HG03066 (cell line): ENCODE measurements around the gene NR4A2.
A peak's percentile ranks its signal among the peaks of the same experiment; 100 is the strongest.

Experiments used
- ATAC-seq: cut with Tn5 transposase; IDR thresholded peaks from one replicate; pipeline ENCODE4 v1.9.1; 2021; ENCODE audit warnings: low read depth; ENCODE audit not compliant: unreplicated experiment

NR4A2 gene

DNA sequence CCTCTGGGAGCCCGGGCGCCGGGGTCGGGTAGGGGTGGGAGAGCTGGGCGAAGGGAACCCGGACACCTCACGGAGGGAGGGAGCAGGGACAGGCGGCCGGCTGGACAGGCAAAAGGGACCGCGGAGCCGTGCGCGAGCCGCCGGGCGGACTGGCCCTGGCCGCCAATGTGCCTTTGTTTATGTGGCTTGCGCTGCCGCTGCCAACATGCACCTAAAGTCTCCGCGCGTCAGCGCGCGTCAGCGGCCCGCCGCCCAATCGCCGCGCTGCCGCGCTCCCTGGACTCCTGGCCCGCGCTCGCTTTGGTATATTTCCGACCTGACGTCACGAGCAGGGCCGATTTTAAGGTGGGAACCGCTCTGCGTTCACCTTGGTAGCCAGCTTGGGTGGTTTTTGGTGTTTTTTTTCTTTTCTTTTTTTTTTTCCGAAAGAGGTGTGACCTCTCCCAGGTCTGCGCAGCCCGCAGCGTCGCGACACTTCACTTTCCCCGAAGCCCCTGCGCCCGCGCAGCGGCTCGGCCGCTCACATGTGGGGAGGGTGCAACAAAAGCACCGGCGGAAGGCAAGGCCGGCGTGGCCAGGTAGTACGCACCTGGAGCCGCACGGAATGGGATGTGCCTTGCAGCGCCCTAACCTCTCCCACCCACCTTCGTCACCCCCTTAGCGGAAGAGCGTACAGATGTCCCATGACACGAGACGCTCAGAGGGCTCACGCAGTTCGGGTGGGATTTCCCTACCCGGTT, at the start of gene NR4A2:
Gene NR4A2, minus strand, starts transcription at position 188 of the 740 bp plus-strand sequence. CDS start 2,535 bp downstream, outside the sequence.
- ATAC-seq: peak; percentile 61

DNA sequence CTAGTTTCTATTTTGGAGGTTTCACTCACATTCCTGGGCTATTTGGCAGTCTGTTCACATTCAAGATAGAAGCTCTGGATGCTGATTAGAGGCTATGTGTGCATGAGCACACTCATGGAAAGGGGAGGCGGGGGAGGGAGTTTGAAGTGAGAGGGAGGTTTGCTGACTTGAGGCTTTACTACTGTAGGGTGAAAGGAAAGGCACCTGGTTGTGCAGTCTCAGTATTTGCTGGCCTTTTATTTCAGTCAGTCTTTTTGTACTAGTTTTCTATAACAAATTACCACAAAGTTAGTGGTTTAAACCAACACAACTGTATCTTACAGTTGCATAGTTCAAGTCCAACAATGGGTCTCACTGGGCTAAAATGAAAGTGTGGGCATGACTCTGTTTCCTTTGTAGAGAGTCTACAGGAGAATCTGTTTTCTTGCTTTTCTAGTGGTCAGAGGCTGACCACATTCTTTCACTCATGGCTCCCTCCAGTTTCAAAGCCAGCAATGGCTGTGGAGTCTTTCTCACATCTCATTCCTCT, 47.7 kb upstream of the NR4A2 start:
- peak; percentile 94 for ATAC-seq

DNA sequence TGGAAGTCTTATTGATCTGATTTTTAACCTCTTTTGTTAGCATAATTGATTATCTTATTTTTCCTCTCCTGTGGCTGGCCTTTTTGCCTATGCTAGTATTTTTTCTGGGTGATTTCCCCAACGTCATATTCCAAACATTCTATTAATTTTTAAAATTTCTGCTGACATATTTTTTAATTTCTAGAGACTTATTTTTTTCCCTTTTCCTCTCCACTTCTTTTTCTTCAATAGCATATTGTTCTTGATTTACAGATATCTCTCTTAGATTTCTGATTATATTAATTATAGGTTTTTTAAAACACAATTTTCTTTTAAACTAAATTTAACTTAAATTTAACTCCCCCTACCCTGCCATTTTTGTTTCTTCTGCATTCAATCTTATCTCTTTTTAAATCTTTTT, 47.2 kb upstream of the NR4A2 start:
- ATAC-seq: no peak

DNA sequence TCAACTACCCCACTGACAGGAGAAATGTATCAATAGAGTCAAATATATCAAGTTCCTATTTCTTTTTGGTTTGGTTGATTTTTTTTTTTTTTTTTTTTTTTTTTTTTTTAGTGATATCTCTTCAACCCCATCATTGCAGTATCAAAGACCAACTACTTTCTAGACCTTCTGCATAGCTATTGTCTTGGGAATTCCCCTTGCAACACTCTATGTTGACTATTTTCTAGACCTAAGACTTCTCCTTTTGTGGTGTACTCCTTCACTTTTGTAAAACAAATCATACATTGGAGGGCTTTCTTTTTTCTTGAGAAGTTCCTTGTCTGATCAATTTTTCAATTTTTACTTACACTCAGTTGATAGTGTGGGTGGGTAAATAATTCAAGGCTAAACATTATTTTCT, 46.5 kb upstream of the NR4A2 start:
- no peak for ATAC-seq

DNA sequence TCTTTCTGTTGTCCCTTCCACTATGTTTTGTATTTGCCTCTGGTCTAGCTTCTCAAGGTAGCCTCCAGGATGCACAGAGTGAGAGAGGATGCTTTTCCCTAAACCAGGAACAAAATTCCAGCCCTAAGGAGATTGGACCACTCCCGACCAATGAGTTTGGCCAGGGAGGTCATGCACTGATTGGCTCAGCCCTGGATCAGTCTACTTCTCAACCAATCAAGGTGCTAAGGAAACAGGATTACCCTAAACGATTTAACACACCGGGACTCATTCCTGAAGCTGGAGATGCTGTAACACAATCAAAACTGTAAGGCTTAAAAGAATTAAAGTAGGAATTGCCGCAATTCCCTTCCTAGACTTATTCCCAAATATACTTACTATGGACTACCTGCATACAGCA, 34.2 kb upstream of the NR4A2 start:
- ATAC-seq: no peak

DNA sequence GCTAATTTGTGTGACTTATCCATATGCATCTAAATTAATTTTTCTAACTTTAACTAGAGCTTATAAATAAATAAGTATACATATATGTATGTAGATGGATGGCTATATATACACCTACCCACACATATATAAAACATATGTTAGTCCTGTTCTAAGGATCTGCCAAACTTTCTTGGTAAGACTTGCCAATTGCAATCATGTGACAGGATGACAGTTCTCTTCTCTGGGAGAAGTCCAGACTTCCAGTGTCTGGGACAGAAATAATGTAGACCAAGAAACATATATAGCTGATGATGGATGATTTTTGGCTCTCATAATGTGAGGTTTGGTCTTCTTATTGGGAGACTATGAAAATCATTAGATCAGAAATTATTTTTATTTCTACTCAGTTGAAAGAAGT, 30.6 kb upstream of the NR4A2 start:
- no peak for ATAC-seq

DNA sequence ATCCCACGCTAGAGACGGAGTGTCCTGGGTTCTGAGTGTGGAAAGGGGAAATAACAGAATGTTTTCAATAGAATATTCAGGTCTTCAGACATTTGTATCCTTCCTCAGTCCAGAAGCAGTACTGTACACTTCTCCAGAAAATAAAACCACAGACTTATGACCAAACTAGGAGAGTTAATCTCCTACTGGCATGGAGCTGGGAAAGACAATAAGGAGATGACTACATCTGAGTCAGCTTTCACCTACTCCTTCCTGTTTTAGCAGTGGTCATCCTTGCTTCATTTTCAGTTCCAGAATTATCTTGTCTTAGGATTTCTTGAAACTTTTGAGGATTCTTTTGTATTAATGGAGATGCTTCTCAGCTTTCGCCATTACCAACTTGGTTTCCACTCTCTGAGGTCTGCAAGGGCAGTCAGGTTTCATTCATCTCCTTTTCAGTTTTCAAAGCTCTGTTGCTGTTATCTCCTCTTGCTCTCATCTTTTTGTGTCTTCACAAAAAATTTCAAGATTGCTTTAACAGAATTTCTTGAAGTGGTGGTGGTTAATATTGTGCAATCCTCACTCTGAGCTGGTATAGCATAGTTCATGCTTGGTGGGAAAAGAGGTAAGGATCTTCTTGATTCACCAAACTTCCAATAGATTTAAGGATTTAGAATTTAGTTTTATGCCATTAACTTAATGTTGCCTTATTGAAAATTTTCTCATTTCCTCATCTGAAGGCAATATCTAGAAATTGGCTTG, 23.7 kb upstream of the NR4A2 start:
- ATAC-seq: no peak

DNA sequence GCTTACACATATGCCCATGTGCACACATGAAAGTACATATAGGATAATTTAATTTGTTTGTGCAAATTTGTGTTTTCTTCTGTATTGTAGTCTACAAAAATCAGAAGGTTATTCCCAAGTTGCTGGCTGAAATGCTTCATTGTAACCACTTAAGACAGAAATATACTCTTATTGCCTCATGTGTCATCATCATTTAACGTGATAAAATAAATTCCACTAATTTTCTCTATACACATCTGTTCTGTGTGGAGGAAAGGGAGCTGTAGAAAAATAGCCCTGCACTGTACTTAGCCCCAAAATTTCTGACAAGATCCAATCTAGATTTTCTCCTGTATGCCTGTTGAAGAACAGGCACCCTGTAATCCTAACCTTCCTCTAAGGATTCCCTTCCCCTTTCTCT, 20.4 kb upstream of the NR4A2 start:
- ATAC-seq: no peak

DNA sequence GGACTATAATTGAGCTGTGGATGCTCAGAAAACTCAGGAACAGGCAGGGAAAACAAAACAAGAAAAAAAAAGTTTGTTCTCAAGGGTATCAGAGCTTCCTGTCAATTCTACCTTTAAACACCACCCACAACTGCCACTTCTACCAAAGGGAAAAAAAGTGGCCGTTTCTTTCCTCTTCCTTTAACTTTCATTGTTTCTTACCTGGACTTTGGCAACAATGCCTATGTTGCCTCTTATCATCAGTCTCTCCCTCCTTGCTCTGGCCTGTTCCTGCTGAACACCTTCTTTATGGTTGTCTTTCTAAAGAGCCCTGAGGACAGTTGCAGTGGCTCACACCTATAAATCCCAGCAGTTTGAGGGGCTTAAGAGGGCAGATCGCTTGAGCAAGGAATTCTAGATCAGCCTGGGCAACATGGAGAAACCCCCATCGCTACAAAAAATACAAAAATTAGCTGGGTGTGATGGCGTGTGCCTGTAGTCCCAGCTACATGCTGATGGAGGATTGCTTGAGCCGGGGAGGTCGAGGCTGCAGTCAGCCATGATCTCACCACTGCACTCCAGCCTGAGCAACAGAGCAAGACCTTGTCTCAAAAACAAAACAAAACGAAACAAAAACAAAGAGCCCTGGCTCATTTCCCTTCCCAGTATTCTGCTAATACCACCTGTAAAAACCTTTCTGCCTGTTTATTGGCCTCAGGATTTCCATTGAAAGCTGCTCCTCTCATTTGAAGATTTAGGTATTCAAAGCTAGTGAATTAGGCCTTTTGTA, 18.0 kb upstream of the NR4A2 start:
- ATAC-seq: no peak

DNA sequence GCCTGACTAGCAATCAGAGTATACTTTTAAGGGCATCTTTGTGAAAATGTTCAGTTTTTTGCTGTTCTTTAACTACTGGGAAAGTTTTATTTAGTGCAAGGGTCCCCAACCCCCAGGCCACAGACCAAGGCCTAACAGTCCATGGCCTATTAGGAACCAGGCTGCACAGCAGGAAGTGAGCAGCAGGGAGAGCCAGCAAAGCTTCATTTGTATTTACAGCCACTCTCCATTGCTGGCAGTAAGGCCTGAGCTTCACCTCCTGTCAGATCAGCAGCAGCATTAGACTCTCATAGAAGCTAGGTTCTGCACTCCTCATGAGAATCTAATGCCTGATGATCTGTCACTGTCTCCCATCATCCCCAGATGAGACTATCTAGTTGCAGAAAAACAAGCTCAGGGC, 17.1 kb upstream of the NR4A2 start:
- ATAC-seq: no peak

DNA sequence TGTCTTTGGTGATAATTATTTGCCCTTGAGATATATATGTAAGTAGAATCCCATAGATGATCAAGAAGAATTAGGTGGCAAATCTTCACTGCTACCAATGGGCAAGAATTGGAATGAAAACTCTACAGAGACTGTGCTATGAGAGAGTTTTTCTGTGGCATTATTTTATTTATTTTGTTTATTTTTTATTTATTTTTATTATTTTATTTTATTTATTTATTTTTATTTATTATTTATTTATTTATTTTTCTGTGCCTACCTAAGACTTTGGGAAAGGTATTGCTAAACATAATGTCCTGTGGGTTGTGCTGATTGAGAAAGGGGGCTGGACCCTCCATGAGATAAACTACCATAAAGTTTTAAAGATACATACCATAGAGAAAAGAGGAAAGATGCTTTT, 16.6 kb upstream of the NR4A2 start:
- no peak for ATAC-seq

DNA sequence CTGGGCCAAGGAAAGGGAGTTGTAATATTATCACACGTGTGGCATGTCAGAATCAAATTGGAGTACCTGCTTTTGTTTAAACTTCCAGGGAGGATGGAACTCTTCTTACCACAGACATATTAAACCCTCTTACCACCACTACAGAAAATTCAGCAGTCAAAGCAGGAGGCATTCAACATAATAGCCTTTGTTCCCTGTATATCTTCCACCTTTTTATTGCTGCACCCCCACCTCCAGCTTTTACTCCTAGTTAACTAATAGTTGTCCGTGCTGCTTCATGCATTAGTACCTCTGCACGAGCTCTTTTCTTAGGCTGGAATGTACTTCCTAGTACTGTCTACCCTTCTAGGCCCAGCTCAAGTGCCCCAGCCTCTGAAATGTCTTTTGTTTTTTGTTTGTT, 14.9 kb upstream of the NR4A2 start:
- ATAC-seq: no peak

DNA sequence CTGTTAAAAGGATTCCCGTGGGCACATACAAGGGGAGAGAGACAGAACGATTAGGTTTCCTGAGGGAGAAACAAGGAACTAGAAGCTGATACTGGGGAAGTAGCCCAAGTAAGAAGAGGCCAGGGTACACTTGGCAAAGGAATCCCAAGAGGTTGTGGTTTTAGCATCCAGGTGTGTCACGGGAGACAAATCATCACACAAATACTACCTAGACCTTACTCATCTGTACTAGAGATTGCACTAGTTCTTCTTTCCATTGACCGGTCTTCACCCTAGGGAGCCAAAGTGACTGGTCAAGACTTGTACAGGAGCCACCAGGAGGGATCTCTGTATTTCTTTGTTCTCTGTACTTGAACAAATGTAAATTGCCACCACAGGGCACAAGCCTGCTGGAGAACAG, 14.2 kb upstream of the NR4A2 start:
- no peak for ATAC-seq

DNA sequence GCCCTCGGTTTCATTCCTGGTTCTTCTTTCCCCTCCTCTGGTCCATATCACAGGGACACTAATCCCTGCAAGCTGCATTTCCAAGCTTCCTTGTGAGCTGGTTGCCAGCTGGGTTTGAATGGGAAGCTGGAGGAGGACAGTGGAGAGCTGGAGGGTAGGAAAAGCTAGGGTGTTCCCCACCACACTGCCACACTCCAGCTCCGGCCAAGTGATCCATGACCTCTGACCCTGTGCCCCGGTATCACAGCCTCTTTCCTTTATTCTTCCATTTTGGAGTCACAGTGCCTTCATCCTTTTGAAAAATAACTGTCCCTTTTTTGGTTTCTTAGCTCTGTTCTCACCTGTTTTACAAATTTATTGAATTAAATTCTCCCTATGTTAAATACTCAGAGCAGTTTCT, 13.1 kb upstream of the NR4A2 start:
- no peak for ATAC-seq

DNA sequence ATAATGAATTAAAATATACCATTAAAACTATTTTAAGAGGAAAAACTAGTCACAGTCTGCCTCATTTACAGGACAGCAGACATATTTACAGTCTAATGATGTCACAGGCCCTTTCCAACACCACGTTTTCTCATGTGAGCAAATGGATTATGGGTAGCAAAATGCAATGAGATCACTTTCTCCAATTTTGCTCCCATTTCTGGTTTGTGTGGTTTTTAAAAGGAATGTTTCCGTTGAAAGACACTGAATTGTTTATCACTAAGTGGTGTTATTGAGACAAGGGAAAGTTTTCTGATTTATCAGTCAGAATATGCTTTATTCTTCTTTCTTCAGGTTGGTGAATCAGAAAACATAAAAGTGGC, 11.4 kb upstream of the NR4A2 start:
- no peak for ATAC-seq

DNA sequence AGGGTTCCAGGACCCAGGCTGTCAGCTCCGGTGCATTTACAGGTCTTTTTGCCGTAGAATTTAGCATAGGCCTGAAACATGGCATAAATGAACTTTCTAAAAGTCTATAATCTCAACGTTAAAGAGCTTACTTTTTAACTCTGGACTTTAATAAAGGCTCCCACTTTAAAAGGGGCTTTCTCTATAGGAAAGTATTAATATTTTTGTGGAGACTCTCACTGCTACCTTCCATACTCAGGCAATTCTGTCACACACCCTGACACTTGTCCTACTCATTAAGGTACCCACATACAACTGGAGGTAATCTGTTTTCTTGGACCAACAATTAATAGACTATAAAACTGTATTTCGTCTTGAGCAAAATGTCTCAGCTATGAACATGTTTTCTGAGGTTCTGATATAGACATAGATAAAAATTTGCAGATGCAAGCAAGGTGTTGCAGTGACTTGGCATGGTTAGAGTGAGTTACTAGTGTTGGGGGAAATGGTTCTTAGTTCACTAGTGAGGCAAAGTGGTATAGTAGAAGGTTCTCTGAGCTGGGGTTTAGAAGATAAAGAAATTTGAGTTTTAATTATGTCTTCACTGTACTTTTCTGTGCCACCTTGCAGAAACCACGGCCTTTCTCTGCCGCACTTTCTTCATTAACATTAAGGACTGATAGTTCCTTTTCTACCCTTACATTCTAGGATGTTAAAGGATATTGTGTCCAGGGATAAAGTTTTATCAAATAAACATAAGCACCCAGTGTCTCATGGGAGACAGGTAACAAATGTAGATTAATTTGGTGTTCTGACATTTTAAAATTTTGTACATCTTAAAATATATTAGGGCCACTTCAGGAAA, 10.8 kb upstream of the NR4A2 start:
- no peak for ATAC-seq

DNA sequence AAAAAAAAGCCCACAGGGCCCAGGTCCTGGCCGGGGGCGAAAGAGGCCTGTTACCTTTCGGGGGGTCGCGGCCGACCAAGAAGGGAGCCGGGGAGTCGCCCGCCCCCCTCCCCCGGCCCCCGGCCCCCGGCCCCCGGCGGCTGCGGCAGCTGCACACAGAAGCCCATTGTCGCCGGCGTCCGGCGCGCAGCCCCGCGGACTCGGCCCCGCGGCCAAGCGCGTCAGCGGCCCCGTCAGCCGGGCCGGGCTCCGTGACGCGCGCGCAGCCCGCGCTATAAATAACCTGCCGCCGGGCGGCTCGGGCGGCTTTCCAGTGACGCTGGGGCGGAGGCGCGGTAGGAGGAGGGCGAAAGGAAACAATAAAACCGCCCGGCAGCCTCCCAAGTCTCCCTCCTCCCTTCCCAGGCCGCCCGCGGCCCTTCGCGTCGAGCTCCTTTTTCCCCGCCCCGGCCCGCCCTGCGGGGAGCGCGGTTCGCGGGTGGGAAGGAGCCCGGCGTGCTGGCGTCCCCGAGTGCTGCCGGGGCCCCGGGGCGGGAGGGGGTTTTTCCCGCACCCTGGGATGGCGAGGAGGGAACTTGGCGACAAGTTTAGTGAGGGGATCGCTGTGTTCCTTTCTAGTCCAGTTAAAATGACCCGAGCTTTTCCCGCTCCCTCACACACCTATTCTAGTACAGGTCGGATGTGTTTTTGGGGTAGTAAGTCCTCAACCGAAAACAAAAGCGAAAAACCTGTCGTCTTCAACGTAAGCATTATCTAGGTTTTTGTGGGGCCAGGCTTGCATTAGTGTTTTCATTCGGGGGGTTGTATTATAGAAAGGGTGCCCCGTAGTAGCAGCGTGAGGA, 10.0 kb upstream of the NR4A2 start:
- peak; percentile 46 for ATAC-seq

DNA sequence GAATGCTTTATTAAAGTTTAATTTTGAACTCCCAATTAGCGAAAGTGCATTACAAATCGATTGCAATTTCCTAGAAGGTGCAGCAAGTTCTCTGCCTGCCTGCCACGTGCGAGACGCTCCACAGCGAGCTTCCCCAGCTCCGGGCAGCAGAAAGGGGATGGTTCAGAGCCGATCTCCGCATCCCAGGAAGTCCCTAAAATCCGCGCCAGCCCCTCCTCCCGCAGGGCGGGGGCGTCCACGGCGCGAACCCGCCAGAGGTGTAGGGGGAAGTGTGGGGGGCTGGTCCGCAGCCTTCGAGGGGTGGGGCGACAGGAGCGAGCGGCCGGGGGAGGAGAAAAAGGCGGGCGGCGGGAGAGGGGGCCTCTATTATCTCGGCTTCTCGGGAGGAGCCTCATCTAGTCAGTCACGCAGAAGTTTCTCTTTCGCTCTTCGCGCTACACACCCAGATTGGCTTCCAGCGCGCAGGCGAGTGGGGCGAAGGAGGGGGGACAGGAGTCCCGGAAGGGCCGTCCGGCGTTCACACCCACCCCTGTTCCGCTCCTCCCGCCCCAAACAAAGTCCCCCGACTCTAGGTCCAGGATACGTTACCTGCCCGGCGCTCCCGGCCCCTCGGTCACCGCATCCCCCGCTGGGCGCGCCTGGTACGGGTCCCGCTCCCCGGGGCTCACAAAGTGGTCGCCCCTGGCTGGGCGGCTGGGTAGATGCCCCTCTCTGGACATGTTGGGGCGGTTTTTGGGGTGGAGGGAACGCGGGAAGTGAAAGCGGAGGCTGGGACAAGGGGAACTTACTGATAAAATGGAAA, 9.1 kb upstream of the NR4A2 start:
- ATAC-seq: peak; percentile 79
